ENCODE measurements around the gene PDZD2. TPM values are rescaled to one million over a fixed set of nuclear protein-coding genes. Genes with fewer than 3 reads are reported as not detected.

PDZD2 gene
- total RNA-seq, 1 experiment from 2014 or later, result 0.37 TPM

GRCh38 chr5:31641059-31641458 lies 2.1 kb downstream of the PDZD2 start (continued):
- TF ChIP-seq FOSL1 (IDR thresholded peaks at IDR 0.05; ENCODE audit: low read depth) (no peak), POLR2AphosphoS5 (IDR thresholded peaks at IDR 0.05; ENCODE audit: low read depth, low read length) (no peak), EGR1 (IDR thresholded peaks at IDR 0.05; ENCODE audit: low read depth) (no peak), ATF3 (IDR thresholded peaks at IDR 0.05) (no peak), TCF7L2 (IDR thresholded peaks at IDR 0.05; ENCODE audit: borderline replicate concordance, extremely low read depth, insufficient read depth, insufficient read length) (no peak), CBX3 (IDR thresholded peaks at IDR 0.05; ENCODE audit: low read depth) (no peak), CEBPB (IDR thresholded peaks at IDR 0.05; ENCODE audit: low read depth) (no peak), POLR2A (IDR thresholded peaks at IDR 0.05; ENCODE audit: borderline replicate concordance, extremely low read depth, insufficient read depth, insufficient read length) (no peak), ZFX (IDR thresholded peaks at IDR 0.05) (no peak)

- intact Hi-C loops (cut with micrococcal nuclease), result no loop called here
- H3K79me2 ChIP-seq (ENCODE audit: insufficient read depth, low read length), result no peaks in the 10 kb centered on the region
- TF ChIP-seq REST (IDR thresholded peaks at IDR 0.05; ENCODE audit: low read depth), result no peak
- no peak for TF ChIP-seq ZFX (IDR thresholded peaks at IDR 0.05)
- no peak for TF ChIP-seq CEBPB (IDR thresholded peaks at IDR 0.05; ENCODE audit: low read depth)
- no peak for TF ChIP-seq CTCF (IDR thresholded peaks at IDR 0.05 in 2 of 3, conservative IDR thresholded peaks at IDR 0.05 in 1 of 3; ENCODE audit: borderline replicate concordance in 1 of 3, insufficient read depth in 1 of 3, low read depth in 2 of 3, low read length in 2 of 3)
- no peak for TF ChIP-seq SRF (IDR thresholded peaks at IDR 0.05; ENCODE audit: low read depth)
- no peak for TF ChIP-seq CBX3 (IDR thresholded peaks at IDR 0.05; ENCODE audit: low read depth)
- no peak for TF ChIP-seq EGR1 (IDR thresholded peaks at IDR 0.05; ENCODE audit: low read depth)
- TF ChIP-seq TCF7L2 (IDR thresholded peaks at IDR 0.05; ENCODE audit: borderline replicate concordance, extremely low read depth, insufficient read depth, insufficient read length), result no peak
- no peak for TF ChIP-seq SIN3A (IDR thresholded peaks at IDR 0.05; ENCODE audit: low read depth)
- TF ChIP-seq POLR2A (IDR thresholded peaks at IDR 0.05; ENCODE audit: borderline replicate concordance, extremely low read depth, insufficient read depth, insufficient read length), result no peak
- no peak for TF ChIP-seq YY1 (IDR thresholded peaks at IDR 0.05; ENCODE audit: extremely low read depth, insufficient replicate concordance, low read depth, low read length)
- TF ChIP-seq FOSL1 (IDR thresholded peaks at IDR 0.05; ENCODE audit: low read depth), result no peak
- TF ChIP-seq ELF1 (IDR thresholded peaks at IDR 0.05; ENCODE audit: borderline replicate concordance, low read depth), result no peak
- TF ChIP-seq RAD21 (IDR thresholded peaks at IDR 0.05; ENCODE audit: low read depth), result no peak
- TF ChIP-seq ZBTB33 (IDR thresholded peaks at IDR 0.05; ENCODE audit: extremely low read depth, insufficient replicate concordance, low read length), result no peak
- no TSS peak for BruUV-seq (replicated peaks)
- H3K36me3 ChIP-seq (ENCODE audit: control insufficient read depth in 1 of 2, insufficient read depth in 2 of 2, low read length in 2 of 2), result no peaks in the 10 kb centered on the region
- POLR2A ChIA-PET, result no interaction called here
- no peaks in the 10 kb centered on the region for H3K27me3 ChIP-seq (ENCODE audit: insufficient read depth, low read length)
- RAD21 ChIA-PET (ENCODE audit: low non-redundant PET in 1 of 2, low total read pairs in 2 of 2, uncharacterized antibody in 2 of 2, unreplicated experiment in 2 of 2), result no interaction called here
- no peaks in the 10 kb centered on the region for H3K9me3 ChIP-seq (ENCODE audit: control insufficient read depth in 1 of 2, insufficient read depth in 1 of 2, low read depth in 1 of 2, low read length in 2 of 2)
- no peak overlapping the region for H3K4me2 ChIP-seq (ENCODE audit: low read length)
- no peak overlapping the region for H2AFZ ChIP-seq (ENCODE audit: low read depth, low read length, poor library complexity, severe bottlenecking)
- H3K4me1 ChIP-seq (ENCODE audit: control insufficient read depth in 1 of 2, insufficient read depth in 2 of 2, low read length in 2 of 2), result peaks cover 7 to 14% of the 10 kb centered on the region in 2 experiments; a peak in 3 of 4 replicates
- no peak overlapping the region for H3K9ac ChIP-seq (ENCODE audit: low read length)
- ATAC-seq (no peak), DNase-seq (ENCODE audit: low read depth, low spot score) (no peak)
- H3K4me3 ChIP-seq (replicated peaks in 1 of 2; ENCODE audit: low read depth in 1 of 2, low read length in 2 of 2), result no peak overlapping the region
- H3K27ac ChIP-seq (ENCODE audit: low read depth, low read length), result no peak overlapping the region
- no peaks in the 10 kb centered on the region for H4K20me1 ChIP-seq (ENCODE audit: insufficient read depth)
- CTCF ChIA-PET, result no interaction called here
- H3K9me2 ChIP-seq (ENCODE audit: insufficient read depth), result no peaks in the 10 kb centered on the region
Observed at GRCh38 chr5:31641575-31641974, 2.6 kb downstream of the PDZD2 start.
